HEK293 (cell line): ENCODE measurements around the gene MDFIC.

Experiments used
- CTCF ChIA-PET: fragments of 350-600 bp; formaldehyde crosslinking; extraction: SDS; loops from one replicate; lab custom pipeline; 2021; ENCODE audit warnings: antibody characterized with exemption; lab: Yijun Ruan, JAX
- POLR2A ChIA-PET: fragments of 300-600 bp; formaldehyde crosslinking; extraction: SDS; loops from one replicate; lab custom pipeline; 2020; ENCODE audit warnings: antibody characterized with exemption, inconsistent platforms; lab: Yijun Ruan, JAX
- H3K27ac ChIP-seq: fragments of 200-500 bp; sonication (Bioruptor generic); 2 replicates; pipeline ENCODE4 v1.5.1; 2014; ENCODE audit warnings: low read depth, low read length, control low read depth, inconsistent platforms; ENCODE audit errors: extremely low read depth
- H3K36me3 ChIP-seq, 2 experiments: fragments of 200-500 bp in 1 of 2; sonication (Bioruptor generic) in 1 of 2; 1 replicate in 1 of 2; 2 replicates in 1 of 2; pipeline ENCODE4 v1.5.1; 2014 to 2017; ENCODE audit warnings: inconsistent platforms in 2 of 2, low read length in 2 of 2; ENCODE audit not compliant: control insufficient read depth in 2 of 2, insufficient read depth in 1 of 2
- H3K4me1 ChIP-seq: fragments of 200-500 bp; sonication (Bioruptor generic); 2 replicates; pipeline ENCODE4 v1.5.1; 2014; ENCODE audit warnings: mild to moderate bottlenecking, low read length, inconsistent platforms; ENCODE audit not compliant: control insufficient read depth, insufficient read depth
- H3K4me3 ChIP-seq: 2 replicates; pipeline ENCODE4 v1.5.1; 2011; ENCODE audit warnings: low read depth, mild to moderate bottlenecking, control low read depth, low read length, moderate library complexity
- H3K9me3 ChIP-seq: fragments of 200-500 bp; sonication (Bioruptor generic); 2 replicates; pipeline ENCODE4 v1.5.1; 2014; ENCODE audit warnings: low read depth, low read length, inconsistent platforms; ENCODE audit not compliant: control insufficient read depth, insufficient read depth
- BCL11A ChIP-seq: fragments of 450-650 bp; formaldehyde crosslinking; IDR thresholded peaks from 2 replicates; pipeline ENCODE4 v1.5.1; 2016; ENCODE audit warnings: low read depth, missing biosample characterization, missing genetic modification characterization
- EGR2 ChIP-seq: fragments of 450-650 bp; formaldehyde crosslinking; IDR thresholded peaks from 2 replicates; pipeline ENCODE4 v1.5.1; 2016; ENCODE audit warnings: low read depth, missing biosample characterization, missing genetic modification characterization
- ELK4 ChIP-seq: IDR thresholded peaks from 2 replicates; pipeline ENCODE4 v1.6.1; 2011; ENCODE audit warnings: mild to moderate bottlenecking, low read depth, low read length, borderline replicate concordance
- HOXA7 ChIP-seq: sonication (generic); formaldehyde crosslinking; IDR thresholded peaks from 2 replicates; pipeline ENCODE4 v1.8.1; 2022; ENCODE audit warnings: missing genetic modification reagents, borderline replicate concordance
- INSM2 ChIP-seq: fragments of 450-650 bp; formaldehyde crosslinking; IDR thresholded peaks from 2 replicates; pipeline ENCODE4 v1.5.1; 2016; ENCODE audit warnings: missing biosample characterization, missing genetic modification characterization
- KLF16 ChIP-seq: fragments of 450-650 bp; formaldehyde crosslinking; IDR thresholded peaks from 2 replicates; pipeline ENCODE4 v1.5.1; 2017; ENCODE audit warnings: missing biosample characterization, missing genetic modification characterization
- KLF8 ChIP-seq: fragments of 450-650 bp; formaldehyde crosslinking; IDR thresholded peaks from 2 replicates; pipeline ENCODE4 v1.5.1; 2016; ENCODE audit warnings: missing biosample characterization, missing genetic modification characterization
- PRDM10 ChIP-seq: fragments of 450-650 bp; formaldehyde crosslinking; IDR thresholded peaks from 2 replicates; pipeline ENCODE4 v1.5.1; 2016; ENCODE audit warnings: missing biosample characterization, missing genetic modification characterization
- ZFP41 ChIP-seq: fragments of 450-650 bp; formaldehyde crosslinking; IDR thresholded peaks from 2 replicates; pipeline ENCODE4 v1.5.1; 2016; ENCODE audit warnings: missing biosample characterization, missing genetic modification characterization, borderline replicate concordance
- ZNF148 ChIP-seq: fragments of 450-650 bp; formaldehyde crosslinking; IDR thresholded peaks from 2 replicates; pipeline ENCODE4 v1.5.0; 2017; ENCODE audit warnings: missing biosample characterization, missing genetic modification characterization, borderline replicate concordance
- ZNF514 ChIP-seq: fragments of 450-650 bp; formaldehyde crosslinking; IDR thresholded peaks from 2 replicates; pipeline ENCODE4 v1.5.1; 2016; ENCODE audit warnings: missing biosample characterization, missing genetic modification characterization
- ZNF521 ChIP-seq: fragments of 450-650 bp; formaldehyde crosslinking; IDR thresholded peaks from 2 replicates; pipeline ENCODE4 v1.5.1; 2017; ENCODE audit warnings: missing biosample characterization, mild to moderate bottlenecking, missing genetic modification characterization
- ZNF776 ChIP-seq: fragments of 450-650 bp; formaldehyde crosslinking; IDR thresholded peaks from 2 replicates; pipeline ENCODE4 v1.5.0; 2017; ENCODE audit warnings: missing biosample characterization, missing genetic modification characterization, borderline replicate concordance
- TF ChIP-seq, protein P1 (sequence below): fragments of 450-650 bp; formaldehyde crosslinking; IDR thresholded peaks from 2 replicates; pipeline ENCODE4 v1.5.1; 2016; ENCODE audit warnings: missing biosample characterization, missing genetic modification characterization
- TF ChIP-seq, protein P2 (sequence below): fragments of 450-650 bp; formaldehyde crosslinking; IDR thresholded peaks from 2 replicates; pipeline ENCODE4 v1.5.1; 2016; ENCODE audit warnings: missing biosample characterization, missing genetic modification characterization, borderline replicate concordance

The MDFIC gene

GRCh38 chr7:114890561-114890960 lies 31.3 kb upstream of the MDFIC start:
- TF ChIP-seq ZFP41 = no peak
- no peak for TF ChIP-seq ZNF514 (tag by site-specific recombination)
- no peak for TF ChIP-seq KLF8 (tag by site-specific recombination)
- TF ChIP-seq KLF16 (tag by site-specific recombination) = no peak
- no peak for TF ChIP-seq PRDM10 (tag by site-specific recombination)
- no peak for TF ChIP-seq HOXA7 (CRISPR knock-in tag)
- no peak for TF ChIP-seq ELK4
- no peak for TF ChIP-seq INSM2 (tag by site-specific recombination)
- TF ChIP-seq BCL11A (tag by site-specific recombination) = no peak
- no peak for TF ChIP-seq ZNF148 (tag by site-specific recombination)
- no peak for TF ChIP-seq ZNF521 (tag by site-specific recombination)
- TF ChIP-seq EGR2 (tag by site-specific recombination) = no peak
- TF ChIP-seq, protein P1, sequence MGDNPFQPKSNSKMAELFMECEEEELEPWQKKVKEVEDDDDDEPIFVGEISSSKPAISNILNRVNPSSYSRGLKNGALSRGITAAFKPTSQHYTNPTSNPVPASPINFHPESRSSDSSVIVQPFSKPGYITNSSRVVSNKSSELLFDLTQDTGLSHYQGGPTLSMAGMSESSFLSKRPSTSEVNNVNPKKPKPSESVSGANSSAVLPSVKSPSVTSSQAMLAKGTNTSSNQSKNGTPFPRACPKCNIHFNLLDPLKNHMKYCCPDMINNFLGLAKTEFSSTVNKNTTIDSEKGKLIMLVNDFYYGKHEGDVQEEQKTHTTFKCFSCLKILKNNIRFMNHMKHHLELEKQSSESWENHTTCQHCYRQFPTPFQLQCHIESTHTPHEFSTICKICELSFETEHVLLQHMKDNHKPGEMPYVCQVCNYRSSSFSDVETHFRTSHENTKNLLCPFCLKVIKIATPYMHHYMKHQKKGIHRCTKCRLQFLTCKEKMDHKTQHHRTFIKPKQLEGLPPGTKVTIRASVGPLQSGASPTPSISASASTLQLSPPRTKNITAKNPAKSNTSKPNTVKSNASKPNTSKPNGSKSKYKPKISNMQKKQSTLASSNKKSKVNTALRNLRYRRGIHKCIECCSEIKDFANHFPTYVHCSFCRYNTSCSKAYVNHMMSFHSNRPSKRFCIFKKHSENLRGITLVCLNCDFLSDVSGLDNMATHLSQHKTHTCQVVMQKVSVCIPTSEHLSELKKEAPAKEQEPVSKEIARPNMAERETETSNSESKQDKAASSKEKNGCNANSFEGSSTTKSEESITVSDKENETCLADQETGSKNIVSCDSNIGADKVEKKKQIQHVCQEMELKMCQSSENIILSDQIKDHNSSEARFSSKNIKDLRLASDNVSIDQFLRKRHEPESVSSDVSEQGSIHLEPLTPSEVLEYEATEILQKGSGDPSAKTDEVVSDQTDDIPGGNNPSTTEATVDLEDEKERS (tag by site-specific recombination) = no peak
- TF ChIP-seq, protein P2, sequence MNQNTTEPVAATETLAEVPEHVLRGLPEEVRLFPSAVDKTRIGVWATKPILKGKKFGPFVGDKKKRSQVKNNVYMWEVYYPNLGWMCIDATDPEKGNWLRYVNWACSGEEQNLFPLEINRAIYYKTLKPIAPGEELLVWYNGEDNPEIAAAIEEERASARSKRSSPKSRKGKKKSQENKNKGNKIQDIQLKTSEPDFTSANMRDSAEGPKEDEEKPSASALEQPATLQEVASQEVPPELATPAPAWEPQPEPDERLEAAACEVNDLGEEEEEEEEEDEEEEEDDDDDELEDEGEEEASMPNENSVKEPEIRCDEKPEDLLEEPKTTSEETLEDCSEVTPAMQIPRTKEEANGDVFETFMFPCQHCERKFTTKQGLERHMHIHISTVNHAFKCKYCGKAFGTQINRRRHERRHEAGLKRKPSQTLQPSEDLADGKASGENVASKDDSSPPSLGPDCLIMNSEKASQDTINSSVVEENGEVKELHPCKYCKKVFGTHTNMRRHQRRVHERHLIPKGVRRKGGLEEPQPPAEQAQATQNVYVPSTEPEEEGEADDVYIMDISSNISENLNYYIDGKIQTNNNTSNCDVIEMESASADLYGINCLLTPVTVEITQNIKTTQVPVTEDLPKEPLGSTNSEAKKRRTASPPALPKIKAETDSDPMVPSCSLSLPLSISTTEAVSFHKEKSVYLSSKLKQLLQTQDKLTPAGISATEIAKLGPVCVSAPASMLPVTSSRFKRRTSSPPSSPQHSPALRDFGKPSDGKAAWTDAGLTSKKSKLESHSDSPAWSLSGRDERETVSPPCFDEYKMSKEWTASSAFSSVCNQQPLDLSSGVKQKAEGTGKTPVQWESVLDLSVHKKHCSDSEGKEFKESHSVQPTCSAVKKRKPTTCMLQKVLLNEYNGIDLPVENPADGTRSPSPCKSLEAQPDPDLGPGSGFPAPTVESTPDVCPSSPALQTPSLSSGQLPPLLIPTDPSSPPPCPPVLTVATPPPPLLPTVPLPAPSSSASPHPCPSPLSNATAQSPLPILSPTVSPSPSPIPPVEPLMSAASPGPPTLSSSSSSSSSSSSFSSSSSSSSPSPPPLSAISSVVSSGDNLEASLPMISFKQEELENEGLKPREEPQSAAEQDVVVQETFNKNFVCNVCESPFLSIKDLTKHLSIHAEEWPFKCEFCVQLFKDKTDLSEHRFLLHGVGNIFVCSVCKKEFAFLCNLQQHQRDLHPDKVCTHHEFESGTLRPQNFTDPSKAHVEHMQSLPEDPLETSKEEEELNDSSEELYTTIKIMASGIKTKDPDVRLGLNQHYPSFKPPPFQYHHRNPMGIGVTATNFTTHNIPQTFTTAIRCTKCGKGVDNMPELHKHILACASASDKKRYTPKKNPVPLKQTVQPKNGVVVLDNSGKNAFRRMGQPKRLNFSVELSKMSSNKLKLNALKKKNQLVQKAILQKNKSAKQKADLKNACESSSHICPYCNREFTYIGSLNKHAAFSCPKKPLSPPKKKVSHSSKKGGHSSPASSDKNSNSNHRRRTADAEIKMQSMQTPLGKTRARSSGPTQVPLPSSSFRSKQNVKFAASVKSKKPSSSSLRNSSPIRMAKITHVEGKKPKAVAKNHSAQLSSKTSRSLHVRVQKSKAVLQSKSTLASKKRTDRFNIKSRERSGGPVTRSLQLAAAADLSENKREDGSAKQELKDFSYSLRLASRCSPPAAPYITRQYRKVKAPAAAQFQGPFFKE (tag by site-specific recombination) = no peak
- no peak for TF ChIP-seq ZNF776 (tag by site-specific recombination)
- TF ChIP-seq, all 188 proteins: peak for 0
- Histone ChIP-seq H3K9me3 (no peaks in the 10 kb centered on the region), H3K27ac (no peak overlapping the region), H3K4me3 (no peak overlapping the region), H3K36me3 (no peaks in the 10 kb centered on the region), H3K4me1 (no peaks in the 10 kb centered on the region; the same call in 1 of the 2 replicates)
- POLR2A ChIA-PET = no interaction called here
- CTCF ChIA-PET = interaction anchor here (0.6 kb wide), 1 partner anchor 767 kb away, joined by 3 read pairs; no protein-coding TSS in a partner anchor
